Stimulated activated CD8-positive, alpha-beta memory T cell treated with anti-CD3 and anti-CD28 coated beads, Interleukin-4, amount 100 ng/mL, for 4 hours (primary cell): ENCODE results near the gene NCKAP5.

Experiments
- DNase-seq, 2 donors: peaks; one replicate each; pipeline ENCODE4 v3.0.0-alpha.2; 2020; ENCODE audit warnings: low read depth in 2 of 2, low spot score in 1 of 2

Gene NCKAP5

GRCh38 chr2:132969371-132969985 is 598.8 kb downstream of the NCKAP5 start:
- DNase-seq = no peak

- no peak for DNase-seq
Measured at GRCh38 chr2:132965460-132965859, 602.8 kb downstream of the NCKAP5 start.

- DNase-seq = no peak
Measured at GRCh38 chr2:132963161-132963560, 605.1 kb downstream of the NCKAP5 start.

- DNase-seq = no peak
Measured at GRCh38 chr2:132958887-132959286, 609.4 kb downstream of the NCKAP5 start.

- DNase-seq = no peak
Measured at GRCh38 chr2:132955871-132956615, 612.2 kb downstream of the NCKAP5 start.

GRCh38 chr2:132953771-132954170 is 614.5 kb downstream of the NCKAP5 start:
- DNase-seq = no peak

GRCh38 chr2:132951008-132951714 is 617.1 kb downstream of the NCKAP5 start:
- DNase-seq = no peak

- DNase-seq = no peak
Measured at GRCh38 chr2:132949108-132949507, 619.2 kb downstream of the NCKAP5 start.

- DNase-seq = no peak
Measured at GRCh38 chr2:132948211-132948610, 620.1 kb downstream of the NCKAP5 start.

- no peak for DNase-seq
Measured at GRCh38 chr2:132943829-132944228, 624.4 kb downstream of the NCKAP5 start.

- DNase-seq = no peak
Measured at GRCh38 chr2:132941296-132942020, 626.8 kb downstream of the NCKAP5 start.

- no peak for DNase-seq
Measured at GRCh38 chr2:132937629-132938028, 630.6 kb downstream of the NCKAP5 start.

- no peak for DNase-seq
Measured at GRCh38 chr2:132936791-132937190, 631.5 kb downstream of the NCKAP5 start.

- no peak for DNase-seq
Measured at GRCh38 chr2:132936261-132936660, 632.0 kb downstream of the NCKAP5 start.

- DNase-seq = no peak
Measured at GRCh38 chr2:132929786-132930185, 638.5 kb downstream of the NCKAP5 start.

GRCh38 chr2:132923787-132924186 is 644.5 kb downstream of the NCKAP5 start:
- DNase-seq = no peak

GRCh38 chr2:132915812-132916549 is 652.3 kb downstream of the NCKAP5 start:
- DNase-seq = no peak

GRCh38 chr2:132911726-132912724 is 656.2 kb downstream of the NCKAP5 start:
- DNase-seq = no peak

- DNase-seq = no peak
Measured at GRCh38 chr2:132910432-132910831, 657.8 kb downstream of the NCKAP5 start.

GRCh38 chr2:132909427-132909826 is 658.8 kb downstream of the NCKAP5 start:
- no peak for DNase-seq
